Spleen (tissue), 7 donors: Measurements from ENCODE around the gene ZDHHC12.

Experiments
- CTCF ChIP-seq, 11 experiments: fragments of 200-600 bp in 7 of 11; fragments of 450-650 bp in 4 of 11; sonication (generic) in 4 of 11; IDR thresholded peaks in 8 of 11; conservative IDR thresholded peaks in 3 of 11; 1 replicate in 7 of 11; 2 replicates in 4 of 11; pipeline versions ENCODE4 v1.4.0 to v1.8.0; 2016 to 2021; ENCODE audit warnings: antibody characterized with exemption in 11 of 11, inconsistent platforms in 4 of 11, mild to moderate bottlenecking in 1 of 11
- POLR2A ChIP-seq, 3 donors: fragments of 450-650 bp; IDR thresholded peaks; one replicate each; pipeline ENCODE4 v1.5.1; 2017; ENCODE audit warnings: antibody characterized with exemption in 3 of 3, mild to moderate bottlenecking in 1 of 3
- donor health status: DM: no; HTN: no; CAD: no; lungs with moderate emphysema.
- donor health status: DM: no; HTN: no; CAD: no.
- donor health status: DM: no; HTN: no; CAD: no.

GRCh38 chr9:128683340-128684064 is 40.4 kb downstream of the ZDHHC12 start:
- TF ChIP-seq CTCF (IDR thresholded peaks at IDR 0.05 in 8 of 11, conservative IDR thresholded peaks at IDR 0.05 in 3 of 11), result no peak
- TF ChIP-seq POLR2A (IDR thresholded peaks at IDR 0.05), result no peak
